Natural killer cell (primary cell): Measurements from ENCODE around the gene CACNA1C. TPM values are rescaled to one million over a fixed set of nuclear protein-coding genes. Genes with fewer than 3 reads are reported as not detected.

Experiments
- ATAC-seq, 3 donors: fragments of 150-1000 bp in 2 of 3; fragments of 200-7000 bp in 1 of 3; cut with Tn5 transposase; 1 replicate in 1 of 3; 2 replicates in 2 of 3; pipeline ENCODE4 v1.10.0; 2021; ENCODE audit warnings: mild to moderate bottlenecking in 2 of 3, moderate library complexity in 2 of 3
- DNase-seq, 2 donors: peaks; one replicate each; pipeline versions ENCODE4 v3.0.0 to v3.0.0-alpha.2; 2013 to 2021; ENCODE audit warnings: mixed read lengths in 1 of 2
- H3K27ac ChIP-seq: one replicate; pipeline ENCODE4 v1.5.1; 2013; ENCODE audit warnings: mild to moderate bottlenecking, low read length
- H3K27me3 ChIP-seq: one replicate; pipeline ENCODE4 v1.6.1; 2013; ENCODE audit warnings: low read length; ENCODE audit not compliant: control insufficient read depth, insufficient read depth
- H3K36me3 ChIP-seq: one replicate; pipeline ENCODE4 v1.6.1; 2013; ENCODE audit warnings: low read length; ENCODE audit not compliant: control insufficient read depth, insufficient read depth
- H3K4me1 ChIP-seq: one replicate; pipeline ENCODE4 v1.6.1; 2013; ENCODE audit warnings: low read length; ENCODE audit not compliant: control insufficient read depth, insufficient read depth
- H3K4me3 ChIP-seq: one replicate; pipeline ENCODE4 v1.5.1; 2013; ENCODE audit warnings: low read length
- H3K9me3 ChIP-seq: one replicate; pipeline ENCODE4 v1.6.1; 2013; ENCODE audit warnings: low read length; ENCODE audit not compliant: control insufficient read depth, insufficient read depth
- H3K27ac Mint-ChIP-seq, 2 donors: one replicate each; pipeline ENCODE4 v1.8.0; 2022; ENCODE audit warnings: mild to moderate bottlenecking in 2 of 2, mixed read lengths in 2 of 2, moderate library complexity in 1 of 2
- H3K27me3 Mint-ChIP-seq, 2 donors: one replicate each; pipeline ENCODE4 v1.8.0; 2022; ENCODE audit warnings: low read depth in 2 of 2, mixed read lengths in 2 of 2
- H3K36me3 Mint-ChIP-seq: one replicate; pipeline ENCODE4 v1.8.0; 2022; ENCODE audit warnings: mixed read lengths
- H3K4me1 Mint-ChIP-seq, 2 donors: one replicate each; pipeline ENCODE4 v1.8.0; 2022; ENCODE audit warnings: mixed read lengths in 2 of 2
- H3K4me3 Mint-ChIP-seq: one replicate; pipeline ENCODE4 v1.8.0; 2022; ENCODE audit warnings: mild to moderate bottlenecking, moderate library complexity, mixed read lengths
- H3K9me3 Mint-ChIP-seq, 2 donors: one replicate each; pipeline ENCODE4 v1.8.0; 2022; ENCODE audit warnings: mixed read lengths in 2 of 2
- WGBS: methylation state at CpG from one replicate; pipeline ENCODE4 v1.1.7; 2013; ENCODE audit warnings: missing lambda C conversion rate; ENCODE audit not compliant: insufficient coverage; 5-methylcytosine and 5-hydroxymethylcytosine counted together
- intact Hi-C: fragments of 100-400 bp; cut with micrococcal nuclease; formaldehyde crosslinking; loops from one replicate; pipeline ENCODE4 v1.14.2; 2022
- total RNA-seq, 4 donors: library from RNA; stranded (reverse); fragments of 120-200 nt in 1 of 4; gene quantifications; one replicate each; pipeline versions ENCODE4 v1.2.3 to v1.2.4, GENCODE V29; 2013 to 2022
- TF ChIP-seq, protein P1 (sequence below): fragments of 200-600 bp; IDR thresholded peaks from one replicate; pipeline ENCODE4 v1.8.0; 2022; ENCODE audit warnings: antibody characterized with exemption

Gene CACNA1C
- total RNA-seq, 3 donors from 2014 or later (not counting 1 experiment from before 2014, with no cell fraction given): 0.07 to 0.35 (median 0.08) TPM

DNA sequence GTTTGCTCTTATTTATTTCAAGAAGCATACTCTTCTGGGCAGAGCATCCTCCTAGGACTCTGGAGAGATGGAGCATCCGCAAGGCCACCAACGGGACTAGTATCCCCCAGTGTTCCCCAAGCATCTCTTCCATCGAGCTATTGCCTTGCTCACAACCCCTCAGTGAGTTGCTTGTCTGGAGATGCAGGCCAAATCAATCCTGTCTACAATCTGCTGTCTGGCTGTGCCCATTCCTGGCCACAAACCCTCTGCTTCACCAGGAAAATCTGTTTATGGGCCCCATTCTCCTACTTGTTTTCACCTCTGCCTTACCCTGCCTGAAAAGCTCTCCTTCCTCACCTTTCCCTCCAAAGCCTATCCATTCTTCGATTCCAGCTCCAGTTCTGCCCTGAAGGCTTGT lies 219.2 kb downstream of the CACNA1C start:
- Histone ChIP-seq H3K27me3 (no peaks in the 10 kb centered on the region), H3K36me3 (no peaks in the 10 kb centered on the region), H3K9me3 (no peaks in the 10 kb centered on the region), H3K4me3 (no peak overlapping the region), H3K4me1 (no peaks in the 10 kb centered on the region), H3K27ac (no peak overlapping the region)
- H3K4me1 Mint-ChIP-seq: no peaks in the 10 kb centered on the region
- TF ChIP-seq, protein P1, sequence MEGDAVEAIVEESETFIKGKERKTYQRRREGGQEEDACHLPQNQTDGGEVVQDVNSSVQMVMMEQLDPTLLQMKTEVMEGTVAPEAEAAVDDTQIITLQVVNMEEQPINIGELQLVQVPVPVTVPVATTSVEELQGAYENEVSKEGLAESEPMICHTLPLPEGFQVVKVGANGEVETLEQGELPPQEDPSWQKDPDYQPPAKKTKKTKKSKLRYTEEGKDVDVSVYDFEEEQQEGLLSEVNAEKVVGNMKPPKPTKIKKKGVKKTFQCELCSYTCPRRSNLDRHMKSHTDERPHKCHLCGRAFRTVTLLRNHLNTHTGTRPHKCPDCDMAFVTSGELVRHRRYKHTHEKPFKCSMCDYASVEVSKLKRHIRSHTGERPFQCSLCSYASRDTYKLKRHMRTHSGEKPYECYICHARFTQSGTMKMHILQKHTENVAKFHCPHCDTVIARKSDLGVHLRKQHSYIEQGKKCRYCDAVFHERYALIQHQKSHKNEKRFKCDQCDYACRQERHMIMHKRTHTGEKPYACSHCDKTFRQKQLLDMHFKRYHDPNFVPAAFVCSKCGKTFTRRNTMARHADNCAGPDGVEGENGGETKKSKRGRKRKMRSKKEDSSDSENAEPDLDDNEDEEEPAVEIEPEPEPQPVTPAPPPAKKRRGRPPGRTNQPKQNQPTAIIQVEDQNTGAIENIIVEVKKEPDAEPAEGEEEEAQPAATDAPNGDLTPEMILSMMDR: no peak
- no peaks in the 10 kb centered on the region for H3K9me3 Mint-ChIP-seq
- ATAC-seq (no peak), DNase-seq (no peak)
- peaks cover 0 to 6% of the 10 kb centered on the region in 2 donors for H3K27me3 Mint-ChIP-seq
- H3K4me3 Mint-ChIP-seq: no peak overlapping the region
- no peak overlapping the region for H3K27ac Mint-ChIP-seq
- intact Hi-C loops: no loop called here
- H3K36me3 Mint-ChIP-seq: no peaks in the 10 kb centered on the region
- WGBS: 79% methylated on average over 4 of the region's 4 CpGs

DNA sequence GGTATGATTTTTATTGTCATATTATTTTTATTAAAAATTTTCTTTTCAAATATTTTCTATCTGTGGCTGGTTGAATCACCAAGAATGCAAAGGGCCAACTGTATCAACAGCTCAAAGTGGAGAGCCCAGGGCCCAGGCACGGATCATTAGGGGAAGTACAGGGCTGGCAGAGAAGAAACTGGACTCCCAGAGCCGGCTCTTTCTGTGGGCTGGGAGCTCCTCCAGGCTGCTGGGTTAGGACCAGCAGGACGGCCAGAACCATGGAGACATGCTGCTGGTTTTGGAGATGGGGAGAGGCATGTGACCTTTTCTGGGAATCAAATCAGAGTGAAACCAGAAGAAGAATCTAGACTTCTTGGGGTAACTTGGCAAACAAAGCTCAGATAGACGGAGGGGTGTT lies 220.5 kb downstream of the CACNA1C start:
- H3K27ac Mint-ChIP-seq: no peak overlapping the region
- WGBS: 82% methylated on average over 4 of the region's 4 CpGs

DNA sequence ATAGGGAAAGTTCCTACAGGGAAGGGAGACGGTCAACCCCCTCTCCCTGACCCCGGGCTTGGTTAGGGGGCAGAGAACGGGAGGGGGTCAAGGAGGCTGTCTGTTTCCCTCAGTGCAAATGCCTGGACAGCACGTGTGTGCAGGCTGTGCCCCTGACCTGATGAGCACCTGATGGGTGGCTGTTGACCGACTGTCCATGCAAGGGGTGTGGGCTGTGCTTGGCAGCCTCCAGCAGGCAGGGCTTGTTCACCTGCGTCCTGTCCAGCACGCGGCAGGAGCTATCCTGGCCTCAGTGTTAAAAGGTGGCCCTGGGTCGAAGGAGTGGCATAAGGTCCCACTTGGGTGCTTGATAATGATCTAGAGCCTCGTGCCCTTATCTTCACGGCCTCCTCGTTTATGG lies 221.0 kb downstream of the CACNA1C start:
- Histone ChIP-seq H3K9me3 (no peaks in the 10 kb centered on the region), H3K27me3 (no peaks in the 10 kb centered on the region), H3K4me3 (no peak overlapping the region), H3K4me1 (no peaks in the 10 kb centered on the region), H3K36me3 (no peaks in the 10 kb centered on the region), H3K27ac (no peak overlapping the region)
- 88% methylated on average over 12 of the region's 12 CpGs for WGBS
- Mint-ChIP-seq H3K4me3 (no peak overlapping the region), H3K9me3 (no peaks in the 10 kb centered on the region), H3K36me3 (no peaks in the 10 kb centered on the region), H3K27ac (no peak overlapping the region), H3K4me1 (no peaks in the 10 kb centered on the region), H3K27me3 (peaks cover 0 to 6% of the 10 kb centered on the region in 2 donors)
- intact Hi-C loops: no loop called here
- DNase-seq (no peak), ATAC-seq (no peak)
- TF ChIP-seq, protein P1: no peak

More for the DNA sequence above, 220.5 kb downstream of the CACNA1C start:
- Mint-ChIP-seq H3K27me3 (peaks cover 0 to 6% of the 10 kb centered on the region in 2 donors), H3K9me3 (no peaks in the 10 kb centered on the region), H3K36me3 (no peaks in the 10 kb centered on the region), H3K4me3 (no peak overlapping the region), H3K4me1 (no peaks in the 10 kb centered on the region)
- H3K27me3 ChIP-seq: no peaks in the 10 kb centered on the region
- H3K9me3 ChIP-seq: no peaks in the 10 kb centered on the region
- intact Hi-C loops: no loop called here
- DNase-seq (no peak), ATAC-seq (no peak)
- H3K36me3 ChIP-seq: no peaks in the 10 kb centered on the region
- TF ChIP-seq, protein P1: no peak
- no peaks in the 10 kb centered on the region for H3K4me1 ChIP-seq
- H3K27ac ChIP-seq: no peak overlapping the region
- no peak overlapping the region for H3K4me3 ChIP-seq

DNA sequence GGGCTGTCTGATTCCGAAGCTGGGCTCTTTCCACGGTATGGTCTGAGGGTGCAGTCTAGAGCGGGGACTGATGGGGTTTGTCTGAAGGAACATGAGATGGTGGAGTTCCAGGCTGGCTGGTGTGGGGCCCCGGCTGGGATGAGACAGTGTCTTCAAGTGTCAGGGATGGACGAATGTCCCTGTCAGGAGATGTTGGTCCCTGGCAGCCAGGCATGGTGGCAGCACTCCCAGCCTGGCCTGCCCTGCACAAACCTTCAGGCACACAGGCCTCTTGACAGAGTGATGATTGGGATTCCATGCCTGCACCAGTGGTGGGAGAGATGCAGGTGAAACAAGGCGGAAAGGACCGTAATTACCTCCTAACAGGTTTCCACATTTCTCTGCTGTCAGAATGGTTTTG lies 221.9 kb downstream of the CACNA1C start:
- no peak overlapping the region for H3K27ac Mint-ChIP-seq
- TF ChIP-seq, protein P1: no peak
- Histone ChIP-seq H3K36me3 (no peaks in the 10 kb centered on the region), H3K27ac (no peak overlapping the region), H3K4me1 (no peaks in the 10 kb centered on the region), H3K9me3 (no peaks in the 10 kb centered on the region), H3K4me3 (no peak overlapping the region), H3K27me3 (no peaks in the 10 kb centered on the region)
- H3K9me3 Mint-ChIP-seq: no peaks in the 10 kb centered on the region
- 92% methylated on average over 6 of the region's 7 CpGs for WGBS
- no peaks in the 10 kb centered on the region for H3K4me1 Mint-ChIP-seq
- ATAC-seq (no peak), DNase-seq (no peak)
- H3K36me3 Mint-ChIP-seq: no peaks in the 10 kb centered on the region
- intact Hi-C loops: no loop called here
- peaks cover 0 to 3% of the 10 kb centered on the region in 2 donors for H3K27me3 Mint-ChIP-seq
- no peak overlapping the region for H3K4me3 Mint-ChIP-seq
